HEK293 (cell line): Measurements from ENCODE around the gene HSPB6.

ENCODE experiments used
- ELK4 ChIP-seq: IDR thresholded peaks from 2 replicates; pipeline ENCODE4 v1.6.1; 2011; ENCODE audit warnings: mild to moderate bottlenecking, low read depth, low read length, borderline replicate concordance
- FEZF1 ChIP-seq: fragments of 450-650 bp; formaldehyde crosslinking; IDR thresholded peaks from 2 replicates; pipeline ENCODE4 v1.5.1; 2016; ENCODE audit warnings: missing biosample characterization, missing genetic modification characterization
- GFI1B ChIP-seq: fragments of 450-650 bp; formaldehyde crosslinking; IDR thresholded peaks from 2 replicates; pipeline ENCODE4 v1.5.1; 2016; ENCODE audit warnings: missing biosample characterization, missing genetic modification characterization
- HIC1 ChIP-seq: fragments of 450-650 bp; formaldehyde crosslinking; IDR thresholded peaks from 2 replicates; pipeline ENCODE4 v1.5.1; 2016; ENCODE audit warnings: missing biosample characterization, missing genetic modification characterization
- HOXD13 ChIP-seq: sonication (generic); formaldehyde crosslinking; IDR thresholded peaks from 2 replicates; pipeline ENCODE4 v1.8.0; 2022; ENCODE audit warnings: missing genetic modification reagents, borderline replicate concordance
- KLF10 ChIP-seq: fragments of 450-650 bp; IDR thresholded peaks from 2 replicates; pipeline ENCODE4 v1.5.1; 2018; ENCODE audit warnings: missing biosample characterization, mild to moderate bottlenecking, missing genetic modification characterization
- PATZ1 ChIP-seq: fragments of 450-650 bp; formaldehyde crosslinking; IDR thresholded peaks from 2 replicates; pipeline ENCODE4 v1.5.1; 2016; ENCODE audit warnings: missing biosample characterization, missing genetic modification characterization
- REPIN1 ChIP-seq: fragments of 450-650 bp; formaldehyde crosslinking; IDR thresholded peaks from 2 replicates; pipeline ENCODE4 v1.5.1; 2017; ENCODE audit warnings: missing biosample characterization, missing genetic modification characterization, low read depth
- SALL2 ChIP-seq: fragments of 450-650 bp; formaldehyde crosslinking; IDR thresholded peaks from 2 replicates; pipeline ENCODE4 v1.5.0; 2017; ENCODE audit warnings: missing biosample characterization, mild to moderate bottlenecking, missing genetic modification characterization, borderline replicate concordance
- SCRT1 ChIP-seq: fragments of 450-650 bp; formaldehyde crosslinking; IDR thresholded peaks from 2 replicates; pipeline ENCODE4 v1.5.1; 2016; ENCODE audit warnings: missing biosample characterization, missing genetic modification characterization, borderline replicate concordance
- ZBTB21 ChIP-seq: fragments of 450-650 bp; formaldehyde crosslinking; IDR thresholded peaks from 2 replicates; pipeline ENCODE4 v1.5.1; 2017; ENCODE audit warnings: missing biosample characterization, missing genetic modification characterization
- ZEB2 ChIP-seq: fragments of 450-650 bp; formaldehyde crosslinking; IDR thresholded peaks from 2 replicates; pipeline ENCODE4 v1.5.1; 2016; ENCODE audit warnings: missing biosample characterization, missing genetic modification characterization
- ZNF248 ChIP-seq: fragments of 450-650 bp; formaldehyde crosslinking; IDR thresholded peaks from 2 replicates; pipeline ENCODE4 v1.5.1; 2017; ENCODE audit warnings: missing biosample characterization, missing genetic modification characterization
- ZNF302 ChIP-seq: fragments of 450-650 bp; formaldehyde crosslinking; IDR thresholded peaks from 2 replicates; pipeline ENCODE4 v1.5.1; 2016; ENCODE audit warnings: missing biosample characterization, missing genetic modification characterization, low read depth
- ZNF404 ChIP-seq: fragments of 450-650 bp; formaldehyde crosslinking; IDR thresholded peaks from 2 replicates; pipeline ENCODE4 v1.5.1; 2017; ENCODE audit warnings: missing biosample characterization, missing genetic modification characterization
- ZNF488 ChIP-seq: fragments of 450-650 bp; formaldehyde crosslinking; IDR thresholded peaks from 2 replicates; pipeline ENCODE4 v1.5.1; 2016; ENCODE audit warnings: missing biosample characterization, missing genetic modification characterization
- ZNF529 ChIP-seq: fragments of 450-650 bp; formaldehyde crosslinking; IDR thresholded peaks from 2 replicates; pipeline ENCODE4 v1.5.1; 2017; ENCODE audit warnings: missing genetic modification characterization, missing biosample characterization; ENCODE audit not compliant: insufficient replicate concordance
- ZNF555 ChIP-seq: fragments of 450-650 bp; formaldehyde crosslinking; conservative IDR thresholded peaks from 2 replicates; pipeline ENCODE4 v1.5.1; 2017; ENCODE audit warnings: missing biosample characterization, mild to moderate bottlenecking, missing genetic modification characterization, inconsistent platforms
- ZNF571 ChIP-seq: fragments of 450-650 bp; formaldehyde crosslinking; IDR thresholded peaks from 2 replicates; pipeline ENCODE4 v1.5.0; 2017; ENCODE audit warnings: missing biosample characterization, missing genetic modification characterization
- ZNF580 ChIP-seq: fragments of 450-650 bp; formaldehyde crosslinking; IDR thresholded peaks from 2 replicates; pipeline ENCODE4 v1.5.1; 2016; ENCODE audit warnings: missing biosample characterization, missing genetic modification characterization
- ZNF585B ChIP-seq: fragments of 450-650 bp; formaldehyde crosslinking; IDR thresholded peaks from 2 replicates; pipeline ENCODE4 v1.5.1; 2016; ENCODE audit warnings: missing biosample characterization, missing genetic modification characterization
- ZNF624 ChIP-seq: fragments of 450-650 bp; formaldehyde crosslinking; IDR thresholded peaks from 2 replicates; pipeline ENCODE4 v1.5.1; 2017; ENCODE audit warnings: missing biosample characterization, missing genetic modification characterization
- ZNF664 ChIP-seq: fragments of 450-650 bp; formaldehyde crosslinking; IDR thresholded peaks from 2 replicates; pipeline ENCODE4 v1.5.1; 2016; ENCODE audit warnings: missing biosample characterization, missing genetic modification characterization
- ZNF677 ChIP-seq: fragments of 450-650 bp; IDR thresholded peaks from 2 replicates; pipeline ENCODE4 v1.5.0; 2018; ENCODE audit warnings: missing biosample characterization, mild to moderate bottlenecking, missing genetic modification characterization, moderate library complexity
- ZNF707 ChIP-seq: fragments of 450-650 bp; formaldehyde crosslinking; IDR thresholded peaks from 2 replicates; pipeline ENCODE4 v1.5.1; 2016; ENCODE audit warnings: missing biosample characterization, missing genetic modification characterization
- ZNF747 ChIP-seq: fragments of 450-650 bp; formaldehyde crosslinking; IDR thresholded peaks from 2 replicates; pipeline ENCODE4 v1.5.1; 2016; ENCODE audit warnings: missing biosample characterization, missing genetic modification characterization
- ZNF768 ChIP-seq: fragments of 450-650 bp; formaldehyde crosslinking; IDR thresholded peaks from 2 replicates; pipeline ENCODE4 v1.5.1; 2018; ENCODE audit warnings: missing biosample characterization, mild to moderate bottlenecking, missing genetic modification characterization
- ZNF776 ChIP-seq: fragments of 450-650 bp; formaldehyde crosslinking; IDR thresholded peaks from 2 replicates; pipeline ENCODE4 v1.5.0; 2017; ENCODE audit warnings: missing biosample characterization, missing genetic modification characterization, borderline replicate concordance
- ZNF777 ChIP-seq: fragments of 450-650 bp; formaldehyde crosslinking; IDR thresholded peaks from 2 replicates; pipeline ENCODE4 v1.5.1; 2017; ENCODE audit warnings: missing biosample characterization, missing genetic modification characterization, borderline replicate concordance
- ZSCAN18 ChIP-seq: fragments of 450-650 bp; formaldehyde crosslinking; IDR thresholded peaks from 2 replicates; pipeline ENCODE4 v1.5.1; 2016; ENCODE audit warnings: missing biosample characterization, missing genetic modification characterization
- ZSCAN23 ChIP-seq: fragments of 450-650 bp; formaldehyde crosslinking; IDR thresholded peaks from 2 replicates; pipeline ENCODE4 v1.5.1; 2016; ENCODE audit warnings: missing biosample characterization, missing genetic modification characterization
- ZSCAN4 ChIP-seq: fragments of 450-650 bp; formaldehyde crosslinking; IDR thresholded peaks from 2 replicates; pipeline ENCODE4 v1.5.1; 2017; ENCODE audit warnings: missing biosample characterization, missing genetic modification characterization

HSPB6 gene

GRCh38 chr19:35745328-35746086, 11.3 kb downstream of the HSPB6 start, which contains the start of the genes PSENEN and U2AF1L4 (continued):
- TF ChIP-seq ZSCAN4 (tag by site-specific recombination) (no peak), ZNF777 (no peak), ZNF585B (no peak), GFI1B (no peak), ZSCAN18 (tag by site-specific recombination) (no peak), ZNF555 (tag by site-specific recombination) (no peak), ZNF404 (no peak), ZNF529 (tag by site-specific recombination) (no peak), ZNF664 (tag by site-specific recombination) (no peak), ZNF677 (tag by site-specific recombination) (no peak), SALL2 (tag by site-specific recombination) (no peak), ELK4 (no peak; the same call in 1 of the 2 replicates), ZEB2 (tag by site-specific recombination) (0 out of 2 replicates have a peak, but pooled peaks have one; percentile 17), KLF10 (tag by site-specific recombination) (no peak), SCRT1 (tag by site-specific recombination) (no peak), REPIN1 (tag by site-specific recombination) (no peak), PATZ1 (peak; percentile 81), ZNF707 (tag by site-specific recombination) (no peak), ZNF248 (tag by site-specific recombination) (no peak), ZNF768 (tag by site-specific recombination) (no peak), ZNF747 (tag by site-specific recombination) (no peak), ZNF571 (tag by site-specific recombination) (no peak), ZNF302 (tag by site-specific recombination) (no peak), ZBTB21 (peak; percentile 90), ZNF488 (tag by site-specific recombination) (no peak), HOXD13 (CRISPR knock-in tag) (no peak), ZNF624 (tag by site-specific recombination) (no peak), HIC1 (tag by site-specific recombination) (no peak), ZNF580 (tag by site-specific recombination) (no peak), FEZF1 (no peak), ZNF776 (tag by site-specific recombination) (no peak), ZSCAN23 (tag by site-specific recombination) (no peak)
